ENCODE results near the gene PELI2.
A peak's percentile ranks its signal among the peaks of the same experiment; 100 is the strongest.

Gene PELI2

GRCh38 chr14:56208520-56208919 lies 90.3 kb downstream of the PELI2 start:
- no peak for DNase-seq

GRCh38 chr14:56210571-56210970 lies 92.4 kb downstream of the PELI2 start:
- no peak for DNase-seq

DNA sequence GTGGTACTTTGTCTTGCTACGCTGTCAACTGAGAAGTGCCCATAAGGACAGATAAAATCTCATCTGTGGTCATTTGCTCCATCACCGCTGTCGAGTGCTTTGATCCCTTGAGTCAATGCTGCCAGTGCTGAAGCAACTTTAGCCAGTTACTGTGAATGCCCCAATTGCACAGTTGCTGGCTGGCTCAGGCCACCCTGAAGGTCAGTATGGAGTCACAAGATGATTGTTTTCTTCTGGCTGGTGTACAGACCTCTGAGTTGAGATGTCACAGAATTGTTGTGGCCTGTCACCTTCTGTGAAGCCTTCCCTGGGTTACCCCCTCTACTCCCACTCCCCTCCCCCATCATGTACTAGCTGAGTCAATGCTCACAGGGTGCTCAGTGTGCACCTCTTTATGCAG lies 92.9 kb downstream of the PELI2 start:
- no peak for DNase-seq

DNA sequence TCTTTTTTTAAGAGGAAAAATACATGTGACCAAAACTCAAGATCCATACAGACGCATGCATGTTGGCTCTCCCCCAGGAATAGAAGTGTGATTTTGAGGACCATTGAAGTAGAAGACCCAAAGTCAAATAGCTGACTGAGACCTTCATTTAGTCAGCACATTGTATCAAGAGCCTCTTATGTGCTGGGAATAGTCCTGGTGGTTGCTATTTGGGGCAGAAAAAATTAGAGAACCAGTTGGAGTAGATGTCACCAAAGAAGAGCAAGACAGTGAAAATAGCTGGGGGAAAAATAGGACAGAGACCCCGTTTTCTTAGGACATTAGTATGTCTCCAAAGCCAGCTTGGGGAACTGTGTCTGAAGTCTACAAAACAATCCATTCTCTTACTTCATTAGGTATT lies 93.6 kb downstream of the PELI2 start:
- no peak for DNase-seq

- no peak for DNase-seq
These were observed 94.3 kb downstream of the PELI2 start for GRCh38 chr14:56212521-56212920.

DNA sequence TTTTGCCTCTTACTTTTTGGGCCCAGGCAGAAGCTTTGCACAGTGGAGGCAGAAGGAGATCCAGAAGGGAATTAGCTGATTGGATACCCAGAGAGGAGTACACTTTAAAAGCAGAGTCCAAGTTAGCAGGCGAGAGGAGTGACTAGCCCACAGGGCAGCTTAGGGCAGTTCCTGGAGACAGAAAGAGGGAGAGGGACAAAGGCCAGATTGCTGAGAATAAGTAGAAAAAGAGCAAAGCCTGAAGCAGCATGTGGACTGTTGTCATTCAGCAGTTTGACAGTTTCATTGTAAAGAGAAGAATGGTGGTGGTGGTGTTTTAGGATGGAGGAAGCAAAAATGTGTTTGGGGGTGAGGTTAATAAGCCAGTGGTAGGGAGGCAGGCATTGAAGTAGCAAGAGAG lies 95.1 kb downstream of the PELI2 start:
- no peak for DNase-seq

DNA sequence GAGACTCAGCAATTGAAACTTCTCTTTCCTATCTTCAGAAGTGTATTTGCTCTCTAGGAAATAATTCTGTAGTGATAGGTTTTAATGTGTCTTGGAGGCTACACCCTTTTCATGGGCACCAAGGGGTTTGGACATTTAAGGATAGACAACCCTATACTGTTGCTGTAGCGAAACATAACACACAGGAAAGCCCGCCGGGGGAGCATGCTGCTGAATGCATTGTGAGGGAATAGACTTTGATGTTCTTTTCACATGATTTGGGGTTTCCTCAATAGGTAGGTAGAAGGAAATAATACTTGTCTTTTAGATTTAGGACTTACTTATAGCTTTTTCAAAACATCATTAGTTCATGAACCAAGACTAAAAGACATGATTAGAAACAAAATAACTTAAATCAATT lies 97.0 kb downstream of the PELI2 start:
- DNase-seq = no peak

- peak; percentile 85 for DNase-seq
These were observed 98.6 kb downstream of the PELI2 start for GRCh38 chr14:56216626-56217379.

- DNase-seq = no peak
These were observed 99.3 kb downstream of the PELI2 start for GRCh38 chr14:56217380-56218045.

DNA sequence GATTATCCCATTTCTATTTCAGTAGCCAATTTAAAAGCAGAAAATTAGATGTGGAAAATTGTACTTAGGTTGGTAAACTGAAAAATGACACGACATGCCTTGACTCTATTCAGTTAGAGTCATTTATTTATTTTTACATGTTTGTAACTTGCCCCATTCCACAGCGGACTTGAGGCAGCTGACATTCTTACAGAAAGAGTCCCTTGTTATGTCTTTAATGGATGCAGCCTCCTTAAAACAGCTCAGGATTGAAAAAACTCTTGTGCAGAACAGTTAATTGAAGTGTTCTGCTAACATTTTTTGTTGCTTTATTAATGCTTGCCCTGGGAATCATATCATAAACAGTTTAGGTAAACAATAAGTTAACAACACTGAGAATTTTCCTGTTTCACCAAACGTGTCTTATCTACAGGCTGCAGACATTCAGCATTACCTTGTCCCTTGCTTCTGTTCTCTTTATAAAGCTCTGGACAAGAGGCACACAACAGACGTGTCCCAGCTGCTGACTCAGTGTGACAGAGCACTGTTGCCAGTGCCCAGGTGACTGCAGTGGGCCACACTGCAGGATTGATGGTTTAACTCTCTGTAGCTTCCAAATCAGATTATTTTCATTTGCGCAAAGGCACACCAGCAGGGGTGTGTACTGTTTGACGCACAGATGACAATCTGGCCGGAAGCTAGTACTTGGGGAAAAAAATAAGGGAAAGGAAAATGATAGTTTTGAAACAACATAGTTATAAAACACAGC lies 101.6 kb downstream of the PELI2 start:
- DNase-seq = no peak

DNA sequence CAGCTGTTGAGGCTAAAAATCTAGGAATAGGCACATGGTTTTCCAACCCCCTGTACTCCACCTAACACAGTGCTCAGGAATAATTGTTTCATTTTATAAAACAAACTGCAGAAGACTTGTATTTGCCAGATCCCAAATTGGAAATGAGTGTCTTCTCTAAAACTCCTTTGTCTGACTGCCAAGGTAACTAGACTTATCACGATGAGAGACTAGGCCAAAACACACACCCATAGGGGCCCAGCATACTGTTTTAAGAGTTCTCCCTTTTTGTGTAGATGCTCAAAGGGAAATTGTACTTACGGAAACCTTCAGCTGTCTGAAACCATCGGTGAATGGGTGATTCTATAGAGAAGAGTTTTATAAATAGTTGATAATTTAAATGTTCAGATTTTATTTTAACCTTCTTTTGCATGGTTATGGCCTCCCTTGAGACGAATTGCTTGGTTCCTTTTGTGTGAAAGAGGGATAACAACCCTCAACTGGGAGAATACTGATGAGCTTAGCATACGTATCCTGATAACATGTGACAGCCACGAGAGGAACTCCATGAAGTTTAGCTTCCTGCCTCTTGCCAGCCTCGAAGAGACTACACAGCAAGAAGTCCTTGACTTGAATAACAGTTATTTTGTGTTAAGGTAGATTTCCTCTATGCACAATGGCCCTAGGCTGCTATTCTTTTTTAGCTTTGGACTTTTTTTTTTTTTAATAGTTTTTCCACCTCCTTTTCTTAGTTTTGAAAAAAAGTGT lies 103.3 kb downstream of the PELI2 start:
- no peak for DNase-seq

DNA sequence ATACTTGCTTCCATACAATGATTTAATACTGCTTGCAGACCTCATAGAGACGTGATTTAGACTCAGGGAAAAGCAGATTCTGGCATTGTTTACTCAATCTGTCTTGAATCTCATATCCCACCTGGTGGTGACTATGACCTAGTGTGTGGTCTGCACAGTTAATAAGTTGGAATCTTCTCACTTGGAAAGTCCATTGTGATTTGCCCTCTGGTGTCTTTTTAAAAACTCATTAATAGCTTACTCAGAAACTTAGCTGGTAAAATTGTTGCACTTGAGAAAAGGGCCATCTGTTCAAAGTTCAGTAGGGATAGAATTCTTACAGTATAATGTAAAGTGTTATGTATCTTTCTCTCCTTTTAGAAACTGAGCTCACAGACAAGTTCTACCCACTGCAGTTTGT lies 106.0 kb downstream of the PELI2 start:
- no peak for DNase-seq

- DNase-seq = no peak
These were observed 106.8 kb downstream of the PELI2 start for GRCh38 chr14:56224691-56225681.

DNA sequence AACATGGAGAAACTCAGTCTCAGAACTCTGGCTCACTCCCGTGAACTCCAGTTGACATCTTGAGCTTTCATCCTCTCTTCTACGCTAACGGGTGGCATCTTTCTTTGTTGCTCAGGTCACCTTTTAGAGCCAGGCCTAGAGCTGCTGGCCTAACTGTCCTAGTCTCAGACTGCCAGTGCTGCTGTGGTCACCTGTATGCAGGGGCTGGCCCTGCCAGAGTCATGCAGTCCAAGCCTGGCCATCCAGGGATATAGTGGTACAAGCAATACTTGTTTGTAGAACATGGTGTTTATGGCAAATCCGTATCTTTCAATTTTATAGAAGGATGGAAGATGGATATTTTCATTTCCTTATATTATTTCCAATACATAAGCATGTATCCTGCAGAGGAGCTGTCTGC lies 117.2 kb downstream of the PELI2 start:
- DNase-seq = no peak

GRCh38 chr14:56237398-56237797 lies 119.2 kb downstream of the PELI2 start:
- no peak for DNase-seq

DNA sequence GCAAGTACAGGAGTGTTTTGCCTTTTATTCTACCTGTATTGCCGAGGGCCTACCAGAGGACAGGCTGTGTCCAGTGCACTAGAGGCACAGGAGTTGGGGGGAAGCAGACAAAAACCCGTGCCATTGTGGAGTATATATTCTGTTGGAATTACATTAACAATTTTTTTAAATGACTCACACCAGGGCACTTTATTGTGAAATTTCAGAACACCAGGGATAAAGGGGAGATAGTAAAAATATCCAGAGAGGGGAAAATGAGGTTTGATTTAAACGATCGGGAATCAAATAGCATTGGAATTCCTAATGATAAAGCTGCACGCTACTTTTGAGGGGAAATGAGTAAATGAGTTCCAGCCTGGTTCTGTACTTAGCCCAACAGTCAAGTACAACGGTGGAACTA lies 123.2 kb downstream of the PELI2 start:
- DNase-seq = no peak

GRCh38 chr14:56243110-56243509 lies 124.9 kb downstream of the PELI2 start:
- DNase-seq = no peak

- no peak for DNase-seq
These were observed 126.1 kb downstream of the PELI2 start for GRCh38 chr14:56244138-56244789.

GRCh38 chr14:56247495-56248200 lies 129.4 kb downstream of the PELI2 start:
- DNase-seq = peak; percentile 14

GRCh38 chr14:56248442-56248841 lies 130.2 kb downstream of the PELI2 start:
- DNase-seq = no peak

DNA sequence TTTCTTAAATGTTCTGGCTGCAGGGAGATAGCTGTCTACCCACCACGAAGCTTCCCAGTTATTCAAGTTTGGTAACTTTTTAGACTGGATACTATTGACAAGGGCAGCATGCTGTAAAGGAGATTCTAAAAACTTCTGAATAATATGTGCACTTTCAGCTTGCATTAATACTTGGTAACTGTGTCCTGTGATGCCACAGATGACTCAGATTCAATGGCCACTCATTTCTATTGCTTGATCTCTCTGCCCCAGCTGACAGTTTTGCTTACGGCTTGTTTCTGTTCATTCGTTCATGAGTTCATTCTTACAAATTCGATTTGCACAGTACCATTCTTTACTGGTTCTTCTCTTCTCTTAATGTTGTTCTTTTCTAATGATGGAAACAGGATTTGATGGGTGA lies 142.8 kb downstream of the PELI2 start:
- no peak for DNase-seq

Data from NCI-H1105 treated with DMSO at 0.1 percent for 48 hours (cell line).